A673 (cell line): ENCODE results near the gene PLCD3. TPM values are rescaled to one million over a fixed set of nuclear protein-coding genes. Genes with fewer than 3 reads are reported as not detected.

ENCODE experiments used
- BruUV-seq: library from RNA; stranded (reverse); fragments of 400-500 nt; replicated peaks from 2 replicates; lab custom pipeline; 2021; lab: Mats Ljungman, UMichigan
- CTCF ChIA-PET: fragments of 300-600 bp; sonication (Branson Sonifier 250); formaldehyde crosslinking; loops from one replicate; lab custom pipeline; 2022; ENCODE audit warnings: antibody characterized with exemption; lab: Charles Lee
- POLR2A ChIA-PET: fragments of 300-600 bp; sonication (Branson Sonifier 250); formaldehyde crosslinking; loops from one replicate; lab custom pipeline; 2022; ENCODE audit warnings: antibody characterized with exemption; ENCODE audit not compliant: low non-redundant PET; lab: Charles Lee
- DNase-seq: peaks from one replicate; pipeline ENCODE4 v3.0.0-alpha.2; 2015; ENCODE audit warnings: low spot score
- H3K27ac ChIP-seq: fragments of 200-600 bp; sonication (generic); 2 replicates; pipeline ENCODE4 v1.5.1; 2016; ENCODE audit warnings: mixed run types, low read depth, mild to moderate bottlenecking, mixed read lengths, antibody characterized with exemption, low read length; ENCODE audit not compliant: poor library complexity, severe bottlenecking
- H3K27me3 ChIP-seq: fragments of 200-600 bp; sonication (generic); replicated peaks from 2 replicates; pipeline ENCODE4 v1.6.1; 2017; ENCODE audit warnings: mixed run types, low read depth, mild to moderate bottlenecking, mixed read lengths, antibody characterized with exemption, low read length; ENCODE audit not compliant: insufficient read depth, poor library complexity
- H3K36me3 ChIP-seq: fragments of 200-600 bp; sonication (generic); 2 replicates; pipeline ENCODE4 v1.6.1; 2016; ENCODE audit warnings: mixed run types, mild to moderate bottlenecking, mixed read lengths, antibody characterized with exemption, low read length; ENCODE audit not compliant: insufficient read depth, poor library complexity, severe bottlenecking
- H3K4me1 ChIP-seq: fragments of 200-600 bp; sonication (generic); 2 replicates; pipeline ENCODE4 v1.6.1; 2017; ENCODE audit warnings: mixed run types, mild to moderate bottlenecking, mixed read lengths, antibody characterized with exemption, low read length; ENCODE audit not compliant: insufficient read depth, poor library complexity, severe bottlenecking
- H3K4me3 ChIP-seq: fragments of 200-600 bp; sonication (generic); 2 replicates; pipeline ENCODE4 v1.5.1; 2016; ENCODE audit warnings: low read depth, mixed run types, mild to moderate bottlenecking, mixed read lengths, low read length; ENCODE audit not compliant: poor library complexity, severe bottlenecking
- H3K9me3 ChIP-seq: fragments of 200-600 bp; sonication (generic); 2 replicates; pipeline ENCODE4 v1.6.1; 2016; ENCODE audit warnings: mixed run types, low read depth, mild to moderate bottlenecking, mixed read lengths, antibody characterized with exemption, low read length; ENCODE audit not compliant: poor library complexity, severe bottlenecking
- EZH2 ChIP-seq: fragments of 200-600 bp; sonication (generic); IDR thresholded peaks from 2 replicates; pipeline ENCODE4 v1.6.1; 2017; ENCODE audit warnings: borderline replicate concordance, low read depth, mild to moderate bottlenecking, mixed read lengths, antibody characterized with exemption, low read length; ENCODE audit not compliant: poor library complexity, severe bottlenecking
- intact Hi-C: fragments of 100-400 bp; cut with micrococcal nuclease; formaldehyde crosslinking; loops from one replicate; pipeline ENCODE4 v1.10.0; 2022; ENCODE audit not compliant: unreplicated experiment
- total RNA-seq: library from RNA; stranded (reverse); gene quantifications from 2 replicates; pipeline ENCODE4 v1.2.3, GENCODE V29; 2021
- TF ChIP-seq, protein P1 (sequence below): fragments of 300-800, 200-600 bp; sonication (generic); conservative IDR thresholded peaks from 2 replicates; pipeline ENCODE4 v1.5.1; 2017; ENCODE audit warnings: low read depth, mild to moderate bottlenecking, antibody characterized with exemption, low read length, moderate library complexity, mixed read lengths

PLCD3 gene
- total RNA-seq, 1 experiment from 2014 or later = 12.0 TPM

DNA sequence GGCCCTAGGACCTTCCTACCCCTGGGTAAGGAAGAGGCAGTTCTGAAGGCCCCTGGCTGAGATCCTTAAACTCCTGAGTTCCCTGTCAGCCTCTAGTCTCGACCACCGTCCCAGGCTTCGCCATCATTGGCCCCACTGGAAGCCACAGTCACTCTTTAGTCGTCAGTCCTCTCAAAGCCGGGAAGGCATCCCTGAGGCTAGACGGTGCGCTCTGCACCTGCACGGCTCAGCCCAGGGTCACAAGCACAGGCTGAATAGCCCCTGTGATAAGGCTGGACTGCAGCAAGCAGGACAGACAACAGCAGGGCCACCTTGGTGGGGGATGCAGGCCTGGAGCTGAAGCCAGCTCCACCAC, 12.7 kb upstream of the PLCD3 start:
- TF ChIP-seq, protein P1, sequence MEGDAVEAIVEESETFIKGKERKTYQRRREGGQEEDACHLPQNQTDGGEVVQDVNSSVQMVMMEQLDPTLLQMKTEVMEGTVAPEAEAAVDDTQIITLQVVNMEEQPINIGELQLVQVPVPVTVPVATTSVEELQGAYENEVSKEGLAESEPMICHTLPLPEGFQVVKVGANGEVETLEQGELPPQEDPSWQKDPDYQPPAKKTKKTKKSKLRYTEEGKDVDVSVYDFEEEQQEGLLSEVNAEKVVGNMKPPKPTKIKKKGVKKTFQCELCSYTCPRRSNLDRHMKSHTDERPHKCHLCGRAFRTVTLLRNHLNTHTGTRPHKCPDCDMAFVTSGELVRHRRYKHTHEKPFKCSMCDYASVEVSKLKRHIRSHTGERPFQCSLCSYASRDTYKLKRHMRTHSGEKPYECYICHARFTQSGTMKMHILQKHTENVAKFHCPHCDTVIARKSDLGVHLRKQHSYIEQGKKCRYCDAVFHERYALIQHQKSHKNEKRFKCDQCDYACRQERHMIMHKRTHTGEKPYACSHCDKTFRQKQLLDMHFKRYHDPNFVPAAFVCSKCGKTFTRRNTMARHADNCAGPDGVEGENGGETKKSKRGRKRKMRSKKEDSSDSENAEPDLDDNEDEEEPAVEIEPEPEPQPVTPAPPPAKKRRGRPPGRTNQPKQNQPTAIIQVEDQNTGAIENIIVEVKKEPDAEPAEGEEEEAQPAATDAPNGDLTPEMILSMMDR = no peak
- TF ChIP-seq EZH2 = no peak
- no peak for DNase-seq
- peak overlapping the region; percentile 61 for H3K27ac ChIP-seq
- BruUV-seq = no TSS peak
- intact Hi-C loops = no loop called here
- no peak overlapping the region for H3K4me3 ChIP-seq
- ChIA-PET CTCF (interaction anchor here (1.6 kb wide), 1 partner anchor 10 kb away, joined by 14 read pairs; the partner anchor contains the start of gene ACBD4), POLR2A (no interaction called here)
- H3K27me3 ChIP-seq = no peaks in the 10 kb centered on the region
- H3K36me3 ChIP-seq = no peaks in the 10 kb centered on the region
- no peaks in the 10 kb centered on the region for H3K9me3 ChIP-seq
- peaks cover 20% of the 10 kb centered on the region for H3K4me1 ChIP-seq

DNA sequence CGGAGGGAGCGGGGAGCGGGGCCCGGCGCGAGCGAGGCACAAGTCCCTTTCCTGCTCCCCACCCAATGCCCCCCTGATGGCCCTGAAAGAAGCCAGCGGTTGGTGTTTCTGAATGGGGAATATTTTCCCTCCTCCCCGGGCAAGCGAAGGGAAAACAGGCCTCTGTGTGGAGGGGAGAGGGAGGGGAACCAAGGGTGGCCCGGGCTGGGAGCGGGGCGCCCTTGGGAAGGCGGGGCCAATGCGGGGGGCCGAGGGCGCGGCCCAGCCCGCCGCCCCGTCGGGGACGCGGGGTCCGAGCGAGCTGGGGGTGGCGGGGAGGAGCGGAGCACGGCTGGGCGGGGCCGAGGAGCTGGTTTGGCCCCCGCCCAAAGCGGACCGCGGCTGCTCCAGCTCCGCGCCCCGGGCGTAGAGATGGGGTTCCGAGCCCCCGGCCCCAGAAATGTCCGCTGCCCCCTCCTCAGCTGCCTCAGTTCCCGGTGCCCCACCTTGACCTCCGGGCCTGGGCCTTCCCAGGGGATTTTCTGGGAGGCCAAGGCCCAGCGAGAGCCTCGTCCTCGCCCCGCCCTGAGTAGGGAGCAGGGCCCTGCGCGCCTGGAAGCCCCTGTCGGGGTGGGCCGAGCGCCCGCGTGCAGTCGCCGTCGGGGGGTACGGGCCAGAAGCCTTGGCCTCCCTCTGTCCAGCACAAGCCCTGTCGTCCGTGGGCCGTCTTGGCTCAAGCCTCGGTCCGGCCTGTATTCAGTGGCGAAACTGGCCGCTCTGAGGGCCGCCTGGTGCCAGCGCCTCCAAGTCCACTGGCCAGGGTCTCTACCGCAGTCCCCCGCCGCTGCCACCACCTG, 12.1 kb upstream of the PLCD3 start:
- ChIA-PET CTCF (interaction anchor here (1.6 kb wide), 1 partner anchor 9 kb away, joined by 14 read pairs; the partner anchor contains the start of gene ACBD4), POLR2A (interaction anchor here (0.6 kb wide), 1 partner anchor 1045 kb away, joined by 16 read pairs; no protein-coding TSS in a partner anchor)
- Histone ChIP-seq H3K36me3 (no peaks in the 10 kb centered on the region), H3K27ac (peak overlapping the region; percentile 61), H3K9me3 (no peaks in the 10 kb centered on the region), H3K27me3 (no peaks in the 10 kb centered on the region), H3K4me3 (peak overlapping the region; percentile 15), H3K4me1 (peaks cover 20% of the 10 kb centered on the region)
- no TSS peak for BruUV-seq
- DNase-seq = no peak
- intact Hi-C loops = no loop called here
- TF ChIP-seq EZH2 = no peak
- TF ChIP-seq, protein P1 = no peak

DNA sequence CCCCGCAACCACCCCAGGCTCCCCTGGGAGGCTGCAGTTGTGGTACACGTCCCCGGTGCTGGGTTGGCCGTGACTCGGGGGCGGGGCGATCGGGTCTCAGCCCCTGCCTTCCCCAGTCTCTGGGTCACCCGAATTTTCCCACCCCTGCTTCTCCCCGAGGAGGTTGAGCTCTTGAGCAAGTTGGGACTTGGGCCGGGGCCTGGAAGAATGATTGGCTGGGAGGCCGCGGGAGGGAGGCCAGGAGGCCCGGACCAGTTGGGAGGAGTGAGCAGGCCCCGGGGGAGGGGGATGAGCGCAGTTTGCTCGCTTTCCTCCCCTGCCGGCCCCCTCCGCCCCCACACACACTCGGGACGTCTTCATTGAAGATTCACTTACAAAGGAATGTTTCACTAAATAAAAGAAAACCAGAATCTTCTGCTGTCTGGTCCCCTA, 11.5 kb upstream of the PLCD3 start:
- no peaks in the 10 kb centered on the region for H3K36me3 ChIP-seq
- H3K27ac ChIP-seq = peak overlapping the region; percentile 61
- ChIA-PET CTCF (interaction anchor here (1.6 kb wide), 1 partner anchor 8 kb away, joined by 14 read pairs; the partner anchor contains the start of gene ACBD4), POLR2A (interaction anchor here (0.6 kb wide), 1 partner anchor 1044 kb away, joined by 16 read pairs; no protein-coding TSS in a partner anchor)
- no TSS peak for BruUV-seq
- H3K27me3 ChIP-seq = no peaks in the 10 kb centered on the region
- intact Hi-C loops = no loop called here
- H3K9me3 ChIP-seq = no peaks in the 10 kb centered on the region
- DNase-seq = peak; percentile 68
- H3K4me1 ChIP-seq = peaks cover 20% of the 10 kb centered on the region
- no peak for TF ChIP-seq EZH2
- TF ChIP-seq, protein P1 = no peak
- H3K4me3 ChIP-seq = peak overlapping the region; percentile 15
